GM21367 (cell line): ENCODE results near the gene POLD3.
"Not testable (repeated sequence)": the region's sequence is repeated elsewhere in the genome, so short reads cannot be mapped to it uniquely, and the experiment has no call there.

Experiments used
- ATAC-seq: cut with Tn5 transposase; IDR thresholded peaks from one replicate; pipeline ENCODE4 v1.9.1; 2021; ENCODE audit not compliant: unreplicated experiment

The POLD3 gene

DNA sequence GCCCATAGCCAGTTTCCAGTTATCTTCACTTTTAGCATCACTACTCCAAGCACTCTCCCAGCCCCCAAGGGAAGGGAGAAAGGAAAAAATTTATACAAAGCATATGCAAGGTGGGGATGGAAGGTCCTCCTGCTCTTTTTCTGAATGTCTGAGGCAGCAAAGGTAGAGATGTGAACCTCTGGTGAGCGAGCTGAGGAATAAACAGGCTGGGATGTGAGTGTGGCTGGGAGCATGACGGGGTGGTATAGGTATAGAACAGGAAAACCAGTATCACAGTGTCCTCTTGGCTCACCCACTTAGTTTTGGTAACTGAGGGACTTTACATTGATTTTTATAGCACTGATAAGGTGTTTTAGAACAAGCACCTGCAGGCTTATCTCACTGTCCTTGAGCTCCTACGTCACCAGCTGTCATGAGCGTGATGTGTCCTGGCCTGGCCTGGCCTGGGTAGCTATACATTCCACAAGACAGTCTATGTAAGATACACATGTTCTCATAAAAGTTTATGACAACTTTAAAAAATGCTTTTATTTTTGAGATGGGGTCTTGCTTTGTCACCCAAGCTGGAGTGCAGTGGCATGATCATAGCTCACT is 10.3 kb upstream of the POLD3 start:
- no peak for ATAC-seq

DNA sequence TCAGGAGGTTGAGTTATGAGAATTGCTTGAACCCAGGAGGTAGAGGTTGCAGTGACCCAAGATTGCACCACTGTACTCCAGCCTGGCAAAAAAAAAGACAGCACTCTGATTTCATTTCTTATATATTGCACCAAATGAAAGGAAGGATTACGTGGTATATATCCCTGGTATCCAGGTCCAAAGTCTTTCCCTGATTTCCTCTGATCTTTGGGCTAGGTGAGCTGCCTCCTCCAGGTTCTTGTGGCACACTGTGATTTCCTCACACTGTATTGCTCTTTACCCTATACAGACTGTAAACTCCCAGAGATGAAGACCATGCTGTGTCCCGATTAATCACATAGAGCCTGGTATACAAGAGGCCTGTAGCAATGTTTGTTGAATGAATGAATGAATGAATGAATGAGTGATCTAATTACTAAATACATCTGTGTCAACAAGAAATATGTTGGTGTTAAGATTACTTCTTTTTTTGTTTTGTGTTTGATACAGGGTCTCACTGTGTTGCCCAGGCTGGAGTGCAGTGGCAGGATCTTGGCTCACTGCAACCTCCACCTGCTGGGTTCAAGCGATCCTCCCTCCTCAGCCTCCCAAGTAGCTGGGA is 9.3 kb upstream of the POLD3 start:
- ATAC-seq, result no peak

DNA sequence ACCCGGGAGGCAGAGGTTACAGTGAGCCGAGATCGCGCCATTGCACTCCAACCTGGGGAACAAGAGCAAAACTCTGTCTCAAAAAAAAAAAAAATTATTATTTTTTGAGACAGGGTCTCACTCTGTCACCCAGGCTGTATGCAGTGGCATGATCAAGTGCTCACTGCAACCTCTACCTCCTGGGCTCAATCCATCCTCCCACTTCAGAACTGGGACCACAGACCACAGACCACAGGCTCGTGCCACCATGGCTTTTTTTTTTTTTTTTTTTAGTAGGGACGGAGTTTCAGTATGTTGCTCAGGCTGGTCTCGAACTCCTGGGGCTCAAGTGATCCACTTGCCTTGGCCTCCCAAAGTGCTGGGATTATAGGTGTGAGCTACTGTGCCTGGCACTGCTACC is 1.9 kb upstream of the POLD3 start:
- ATAC-seq, result not testable (repeated sequence)

DNA sequence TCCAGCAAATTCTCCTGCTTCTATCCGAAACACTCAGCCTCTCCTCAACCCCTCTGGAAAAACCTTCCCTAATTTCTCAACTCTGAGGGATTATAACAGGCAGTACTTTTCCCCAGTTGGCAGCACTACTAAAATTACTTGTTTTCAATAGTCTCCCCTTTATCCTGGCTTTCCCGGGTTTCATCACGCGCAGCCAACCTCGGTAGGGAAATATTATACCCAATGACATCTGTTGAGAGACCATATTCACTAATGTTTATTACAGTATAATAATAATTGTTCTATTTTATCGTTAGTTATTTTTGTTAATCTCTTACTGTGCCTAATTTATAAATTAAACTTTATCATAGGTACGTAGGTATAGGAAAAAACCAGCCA is 330 bp upstream of the POLD3 start:
- peak; percentile 7 for ATAC-seq

DNA sequence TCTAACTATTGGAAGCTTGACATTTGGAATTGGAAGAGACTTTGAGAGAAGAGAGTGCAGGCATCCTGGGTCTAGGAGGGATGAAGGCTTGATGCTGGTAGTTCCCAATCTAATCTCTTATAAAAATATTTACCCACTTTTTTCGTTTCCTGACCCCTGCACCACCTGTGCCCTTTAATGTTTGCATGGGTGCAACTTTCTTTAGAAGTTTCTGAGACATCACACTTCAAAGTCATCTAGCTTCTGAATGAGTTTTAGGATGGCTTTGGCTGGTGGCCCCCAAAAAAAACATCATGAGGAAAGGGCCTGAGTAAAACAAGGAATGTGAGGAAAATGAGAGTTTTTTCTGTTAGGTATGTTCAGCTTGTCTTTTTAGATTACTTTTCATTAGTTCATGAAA is 1.1 kb downstream of the POLD3 start:
- ATAC-seq, result no peak

DNA sequence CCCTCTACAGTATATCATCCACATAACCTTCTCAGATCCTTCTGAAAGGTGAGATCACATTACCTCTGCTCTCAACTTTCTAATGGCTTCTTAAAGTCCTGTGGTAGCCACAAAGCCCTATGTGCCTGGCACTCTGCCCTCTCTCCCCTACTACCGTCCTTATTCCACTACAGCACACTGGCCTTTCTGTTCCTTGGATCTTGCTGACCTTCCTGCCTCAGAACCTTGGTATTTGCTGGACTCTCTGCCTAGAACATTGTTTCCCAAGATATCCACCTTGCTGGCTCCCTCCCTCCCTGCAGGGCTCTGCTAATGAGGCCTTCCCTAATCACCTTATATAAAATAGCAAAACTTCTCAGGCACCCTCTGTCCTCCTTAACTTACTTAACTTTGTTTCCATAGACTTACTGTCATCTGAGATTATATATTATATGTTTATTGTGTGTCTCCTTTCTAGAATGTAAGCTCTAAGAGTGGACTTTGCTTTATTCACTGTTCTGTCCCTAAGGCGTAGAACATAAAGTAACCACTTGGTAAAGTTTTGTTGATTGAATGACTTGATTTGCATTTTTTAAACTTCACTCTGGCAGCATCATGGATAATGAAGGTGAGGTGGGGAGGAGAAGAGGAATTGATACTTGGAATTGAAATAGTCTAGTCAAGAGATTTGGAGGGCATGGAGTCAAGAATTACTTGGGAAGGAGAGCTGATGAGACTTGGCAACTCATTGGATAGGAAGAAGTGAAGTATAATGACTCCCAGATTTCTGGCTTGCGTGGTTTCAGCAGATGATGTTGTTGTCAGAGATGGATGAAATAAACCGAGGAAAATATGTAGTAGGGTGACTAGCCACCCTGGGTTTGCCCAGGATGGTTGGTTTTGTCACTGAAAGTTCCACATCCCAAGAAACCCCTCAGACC is 10.5 kb downstream of the POLD3 start:
- ATAC-seq, result no peak

DNA sequence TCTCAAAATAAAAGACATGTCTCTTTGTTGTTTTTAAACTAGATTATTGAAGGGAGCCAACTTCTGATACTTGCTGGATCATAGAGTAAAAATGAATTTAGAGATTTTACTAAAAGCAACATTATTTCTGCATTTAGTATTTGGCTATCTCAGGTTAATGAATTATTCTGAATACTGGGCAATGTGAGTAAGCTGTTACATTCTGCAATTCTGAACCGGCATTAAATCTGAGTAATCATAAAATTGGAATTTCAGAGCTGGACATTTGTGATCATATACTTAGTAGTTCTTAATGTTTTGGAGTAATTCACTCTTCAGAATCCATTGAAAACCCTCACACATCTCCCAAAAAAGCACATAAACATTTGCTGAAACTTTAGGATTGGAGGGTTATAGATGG is 11.5 kb downstream of the POLD3 start:
- ATAC-seq, result no peak

DNA sequence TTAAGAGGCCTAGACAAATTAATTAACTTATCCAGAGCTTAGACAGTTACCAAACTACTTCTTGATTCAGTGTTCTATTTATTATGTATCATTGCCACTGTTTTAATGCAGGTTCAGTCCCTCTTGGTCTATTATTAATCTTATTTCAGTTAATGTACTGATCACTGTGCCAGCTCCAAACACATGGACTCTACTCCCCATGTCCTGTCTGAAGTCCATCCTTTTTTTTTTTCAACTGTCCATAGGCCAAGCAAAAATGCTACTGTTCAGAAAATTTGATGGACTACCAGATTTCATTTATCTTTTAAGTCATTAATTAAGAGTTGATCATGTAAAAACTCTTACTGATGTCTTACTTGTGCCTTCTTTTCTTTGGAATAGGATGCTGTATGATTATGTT is 11.9 kb downstream of the POLD3 start:
- ATAC-seq, result no peak

DNA sequence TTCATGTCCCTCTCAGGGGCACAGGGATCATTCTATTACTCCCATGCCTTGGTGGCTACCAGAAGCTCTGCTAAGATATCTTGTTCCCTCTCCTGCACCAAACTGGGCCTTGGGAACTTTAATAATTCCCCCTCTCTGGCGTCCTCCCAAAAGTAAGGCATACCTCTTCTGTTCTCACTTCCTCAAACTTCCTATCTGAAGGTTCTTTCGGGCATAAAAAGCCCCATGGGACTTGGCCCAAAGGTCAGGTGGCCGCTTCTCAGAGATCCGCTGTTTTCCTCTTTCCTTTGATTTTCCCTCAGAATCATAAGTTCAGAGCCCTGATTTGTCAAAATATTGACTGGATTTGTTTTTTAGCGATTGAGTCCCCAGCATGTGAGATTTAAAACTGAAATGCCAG is 13.0 kb downstream of the POLD3 start:
- no peak for ATAC-seq

DNA sequence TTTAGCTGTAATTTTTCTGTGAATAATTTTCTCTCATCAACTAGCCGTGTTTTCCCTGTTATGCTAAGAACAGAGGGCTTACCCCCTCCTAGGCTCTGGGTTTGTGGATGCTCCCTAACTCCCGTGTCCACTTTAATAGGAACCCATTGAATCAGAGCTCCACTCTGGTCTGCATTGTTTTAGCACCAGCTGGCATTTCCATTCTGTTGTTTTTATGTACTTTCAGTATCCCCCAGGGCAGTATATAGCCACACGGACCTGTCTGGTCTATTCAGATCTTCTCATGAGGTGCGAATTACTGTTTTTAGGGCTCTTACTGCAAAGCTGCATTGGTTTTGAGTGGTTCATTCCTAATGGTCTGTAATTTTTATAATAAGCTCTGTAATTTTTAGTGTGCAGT is 16.0 kb downstream of the POLD3 start:
- no peak for ATAC-seq

DNA sequence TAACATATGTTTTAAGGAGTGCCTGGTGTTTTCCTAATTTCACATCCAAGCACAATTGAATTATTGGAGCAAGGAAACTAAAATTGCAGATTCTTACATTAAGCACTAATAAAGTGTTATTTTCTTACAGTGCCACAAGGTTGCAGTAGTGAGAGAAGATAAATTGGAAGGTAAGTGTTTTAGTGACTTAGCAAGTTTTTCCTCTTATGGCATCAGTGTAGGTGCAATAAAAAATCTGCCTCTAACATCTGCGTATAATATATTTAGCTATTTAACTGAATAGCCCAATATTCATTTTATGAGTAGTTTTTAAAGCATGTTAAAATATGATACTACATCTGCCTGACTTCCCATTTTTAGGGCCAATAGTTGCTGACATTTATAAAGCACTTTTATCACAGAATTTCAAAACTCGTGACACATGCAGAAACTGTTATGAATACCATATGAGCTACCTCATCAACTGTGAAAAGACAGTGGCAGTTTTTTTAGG is 19.0 kb downstream of the POLD3 start:
- ATAC-seq, result no peak

DNA sequence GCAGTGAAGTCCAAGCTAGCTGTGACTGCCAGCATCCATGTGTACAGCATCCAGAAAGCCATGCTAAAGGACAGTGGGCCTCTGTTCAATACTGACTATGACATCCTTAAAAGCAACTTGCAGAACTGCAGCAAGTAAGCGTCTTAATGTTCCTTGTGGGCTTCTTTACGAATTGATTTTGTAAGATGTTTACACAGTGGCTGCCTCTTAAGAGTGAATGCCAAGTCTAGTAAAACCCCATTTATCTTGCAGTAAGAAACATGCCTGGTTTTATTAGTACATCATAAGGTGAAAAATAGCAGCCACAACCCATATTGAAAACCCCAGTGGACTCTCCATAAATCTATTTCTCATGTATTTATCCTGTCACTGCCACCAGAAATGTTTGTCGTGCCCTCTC is 20.5 kb downstream of the POLD3 start:
- ATAC-seq, result no peak

DNA sequence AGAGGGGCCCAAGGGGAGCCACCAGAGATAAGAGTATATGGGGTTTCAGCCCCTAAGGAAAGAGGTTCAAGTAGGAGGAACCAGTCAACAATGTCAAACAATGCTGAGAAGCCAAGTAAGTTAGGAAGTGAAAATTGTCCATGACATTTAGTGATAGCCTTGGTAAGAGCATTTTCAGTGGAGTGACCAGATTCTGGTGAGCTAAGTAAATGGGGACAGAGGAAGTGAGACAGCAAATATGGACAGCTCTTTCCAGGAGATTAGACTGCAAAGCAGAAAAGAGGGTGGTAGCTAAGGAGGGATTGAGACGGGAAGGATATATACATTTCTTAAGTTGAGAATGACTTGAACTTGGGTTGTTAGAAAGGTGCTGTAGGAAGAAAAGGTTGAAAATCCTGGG is 22.9 kb downstream of the POLD3 start:
- no peak for ATAC-seq

DNA sequence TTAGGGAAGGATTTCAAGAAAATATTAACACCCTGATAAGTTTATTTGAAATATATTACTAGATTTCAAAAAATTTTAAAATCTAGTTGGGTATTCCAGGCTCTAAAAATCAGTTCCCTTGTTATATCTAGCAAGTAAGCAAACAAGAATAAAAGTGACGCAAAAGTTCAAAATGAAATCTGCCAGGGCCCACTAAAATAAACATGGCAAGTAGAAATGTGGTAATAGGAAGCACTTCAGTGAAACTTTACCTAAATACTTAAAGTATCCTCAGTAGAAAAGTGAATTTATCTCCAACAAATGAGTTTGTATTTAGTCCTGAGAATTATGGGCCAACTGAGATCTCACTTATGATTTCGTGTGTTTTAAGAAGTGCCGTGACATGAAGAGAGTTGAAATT is 23.6 kb downstream of the POLD3 start:
- ATAC-seq, result no peak

DNA sequence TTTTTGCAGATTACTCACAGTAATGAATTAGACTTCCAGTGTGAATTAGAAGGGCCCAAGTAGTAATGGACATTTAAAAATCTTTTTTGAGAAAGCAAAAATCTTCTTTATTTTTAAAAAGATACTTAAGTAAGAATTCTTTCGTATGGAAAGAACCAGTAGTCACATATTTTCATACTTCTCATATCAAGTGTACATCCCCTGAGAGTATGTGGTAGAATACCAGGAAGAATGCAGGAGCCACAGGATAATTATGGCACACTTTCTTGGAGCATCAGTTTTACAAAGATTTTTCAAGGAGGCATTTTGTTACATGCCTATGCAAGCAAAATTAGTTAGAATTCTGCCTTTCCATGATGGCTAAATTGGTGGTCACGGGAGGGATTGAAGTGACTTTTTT is 28.1 kb downstream of the POLD3 start:
- no peak for ATAC-seq

DNA sequence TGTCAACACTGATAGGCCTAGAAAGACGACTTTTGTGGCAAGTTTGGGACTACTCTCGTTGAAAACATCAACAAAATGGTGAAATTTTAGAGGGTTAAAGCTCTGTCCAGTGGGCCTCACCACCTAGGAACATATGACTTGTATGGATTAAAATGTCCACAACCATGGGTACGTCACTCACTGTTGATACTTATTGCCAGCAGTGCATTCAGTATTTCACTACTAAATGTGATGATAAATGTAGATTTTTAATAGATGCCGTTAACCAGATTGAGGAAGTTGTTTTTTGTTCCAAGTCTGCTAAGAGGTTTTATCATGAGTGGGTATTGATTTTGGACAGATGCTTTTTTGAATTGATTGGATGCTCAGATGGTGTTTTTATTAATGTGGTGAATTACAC is 33.7 kb downstream of the POLD3 start:
- ATAC-seq, result no peak

DNA sequence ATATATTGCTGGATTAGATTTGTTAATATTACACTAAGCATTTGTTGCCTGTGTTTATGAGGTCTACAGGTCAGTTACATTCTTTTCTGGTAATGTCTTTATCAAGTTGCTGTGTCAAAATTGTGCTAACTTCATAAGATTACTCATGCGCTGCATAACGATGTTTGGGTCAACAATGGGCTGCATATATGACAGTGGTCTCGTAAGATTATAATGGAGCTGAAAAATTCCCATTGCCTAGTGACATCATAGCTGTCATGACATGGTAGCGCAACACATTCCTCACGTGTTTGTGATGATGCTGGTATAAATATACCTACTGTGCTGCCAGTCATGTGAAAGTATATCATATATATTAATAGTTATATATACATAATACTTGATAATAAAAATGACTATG is 34.2 kb downstream of the POLD3 start:
- ATAC-seq, result no peak

DNA sequence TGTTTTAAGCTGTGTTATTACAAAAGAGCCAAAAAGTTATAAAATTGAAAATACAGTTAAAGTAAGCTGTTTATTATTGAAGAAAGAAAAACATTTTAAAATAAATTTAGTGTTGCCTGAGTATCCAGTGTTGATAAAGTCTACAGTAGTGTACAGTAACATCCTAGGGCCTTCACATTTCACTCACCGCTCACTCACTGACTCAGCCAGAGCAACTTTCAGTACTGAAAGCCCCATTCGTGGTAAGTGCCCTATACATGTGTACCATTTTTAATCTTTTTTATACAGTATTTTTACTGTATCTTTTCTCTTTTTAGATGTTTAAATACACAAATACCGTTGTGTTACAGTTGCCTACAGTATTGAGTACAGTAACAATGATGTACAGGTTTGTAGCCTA is 35.0 kb downstream of the POLD3 start:
- ATAC-seq, result no peak

DNA sequence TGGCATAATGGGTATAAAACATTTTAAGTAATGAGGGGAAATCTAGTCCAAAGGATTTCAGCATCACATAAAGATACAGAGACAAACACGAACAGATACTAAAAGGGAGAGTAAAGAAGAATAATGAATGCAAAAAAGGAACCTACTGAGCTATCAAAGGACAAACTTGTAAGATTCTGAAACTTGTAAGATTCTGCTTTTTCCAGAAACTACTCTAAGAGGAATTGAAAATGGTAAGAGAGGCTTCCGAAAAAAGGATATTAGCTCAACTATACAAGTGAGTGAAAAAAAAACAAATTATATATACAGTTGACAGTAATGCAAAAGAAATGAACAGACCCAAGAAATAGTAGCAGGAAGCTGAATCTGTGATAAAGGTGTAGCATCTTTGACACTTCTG is 37.7 kb downstream of the POLD3 start:
- no peak for ATAC-seq

DNA sequence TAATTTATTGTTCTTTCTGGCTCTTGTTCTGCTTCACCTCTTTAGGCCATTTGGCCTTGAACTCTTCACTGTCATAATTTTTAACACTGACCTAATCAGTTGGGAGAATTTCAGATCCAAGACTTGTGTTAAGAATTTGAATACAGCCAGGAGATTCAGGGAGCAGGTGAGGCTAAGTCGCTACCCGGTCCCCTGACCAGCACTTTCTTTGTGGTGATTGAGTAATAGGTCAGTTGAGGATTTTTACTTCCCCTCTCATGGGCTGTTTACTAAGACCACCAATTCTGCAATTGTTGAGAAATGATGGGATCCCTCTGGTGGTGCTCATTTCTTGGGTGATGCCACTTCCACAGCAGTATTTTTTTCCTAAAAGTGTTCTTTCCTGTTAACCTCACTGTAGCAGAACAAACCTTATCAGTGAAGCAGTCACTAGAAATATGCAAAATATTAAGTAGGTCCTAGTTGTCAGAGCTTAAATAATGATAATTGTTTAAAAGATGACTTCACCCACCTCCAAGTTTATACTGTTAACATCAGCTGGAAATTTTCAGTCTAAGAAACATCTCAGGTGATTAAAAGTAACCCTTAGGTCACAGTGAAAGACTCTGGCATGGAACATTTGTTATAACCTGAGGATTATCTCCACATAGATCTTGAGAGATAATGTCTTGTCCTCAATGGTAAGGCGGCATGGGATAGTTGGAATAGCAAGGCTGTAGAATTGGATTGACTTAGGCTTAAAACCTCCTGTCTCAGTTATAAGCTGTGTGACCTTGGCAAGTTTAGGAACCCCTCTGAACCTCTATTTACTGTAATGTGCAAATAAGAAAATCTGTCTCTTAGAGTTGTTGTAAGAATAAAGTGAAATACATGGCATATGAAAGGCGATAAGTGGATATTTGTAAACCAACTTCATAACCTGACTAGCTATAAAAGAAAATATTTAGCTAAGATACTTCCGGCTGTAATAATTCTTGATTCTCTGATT is 41.3 kb downstream of the POLD3 start:
- ATAC-seq, result no peak

DNA sequence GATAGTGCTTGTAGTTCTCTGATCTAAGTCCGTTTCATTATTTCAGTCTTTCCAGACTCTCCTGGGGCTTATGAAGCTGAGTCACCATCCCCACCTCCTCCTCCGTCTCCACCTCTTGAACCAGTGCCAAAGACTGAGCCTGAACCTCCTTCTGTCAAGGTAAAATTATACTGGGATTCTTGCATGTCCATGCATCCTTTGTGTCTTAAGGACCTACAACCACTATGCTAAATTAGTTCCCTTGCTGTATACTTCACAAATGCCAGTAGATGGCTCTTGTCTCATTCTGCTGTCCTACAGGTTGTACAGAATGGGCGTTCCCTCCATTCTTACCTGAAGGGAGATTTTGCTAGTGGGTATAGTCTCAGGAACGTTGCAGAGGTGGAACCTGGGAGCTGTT is 42.2 kb downstream of the POLD3 start:
- ATAC-seq, result no peak
